Osteocyte (in vitro differentiated cells): ENCODE results near the gene LPCAT3. TPM values are rescaled to one million over a fixed set of nuclear protein-coding genes. Genes with fewer than 3 reads are reported as not detected.

ENCODE experiments used
- DNase-seq: peaks from one replicate; pipeline ENCODE4 v3.0.0; 2021; ENCODE audit warnings: mixed read lengths; ENCODE audit not compliant: unreplicated experiment; ENCODE audit errors: extremely low spot score
- H3K27ac Mint-ChIP-seq: one replicate; pipeline ENCODE4 v1.8.0; 2021; ENCODE audit warnings: mild to moderate bottlenecking, mixed read lengths; ENCODE audit not compliant: unreplicated experiment
- H3K27me3 Mint-ChIP-seq: one replicate; pipeline ENCODE4 v1.8.0; 2021; ENCODE audit warnings: mixed read lengths; ENCODE audit not compliant: unreplicated experiment
- H3K36me3 Mint-ChIP-seq: one replicate; pipeline ENCODE4 v1.8.0; 2021; ENCODE audit warnings: mixed read lengths; ENCODE audit not compliant: unreplicated experiment
- H3K4me1 Mint-ChIP-seq: one replicate; pipeline ENCODE4 v1.8.0; 2021; ENCODE audit warnings: mixed read lengths; ENCODE audit not compliant: unreplicated experiment
- H3K4me3 Mint-ChIP-seq: one replicate; pipeline ENCODE4 v1.8.0; 2021; ENCODE audit warnings: mild to moderate bottlenecking, moderate library complexity, mixed read lengths; ENCODE audit not compliant: unreplicated experiment
- H3K9me3 Mint-ChIP-seq: one replicate; pipeline ENCODE4 v1.8.0; 2021; ENCODE audit warnings: mixed read lengths; ENCODE audit not compliant: unreplicated experiment
- total RNA-seq: library from RNA; stranded (reverse); gene quantifications from 2 replicates; pipeline ENCODE4 v1.2.1, GENCODE V29; 2021
- TF ChIP-seq, protein P1 (sequence below): fragments of 200-600 bp; sonication (generic); IDR thresholded peaks from 2 replicates; pipeline ENCODE4 v1.5.0; 2021; ENCODE audit warnings: antibody characterized with exemption, mild to moderate bottlenecking, moderate library complexity

LPCAT3 gene
- total RNA-seq, 1 donor from 2014 or later, result 33.2 TPM

- Mint-ChIP-seq H3K4me1 (peaks cover 33% of the 10 kb centered on the region), H3K36me3 (no peaks in the 10 kb centered on the region), H3K27me3 (no peaks in the 10 kb centered on the region), H3K27ac (no peak overlapping the region), H3K4me3 (no peak overlapping the region), H3K9me3 (no peaks in the 10 kb centered on the region)
- TF ChIP-seq, protein P1, sequence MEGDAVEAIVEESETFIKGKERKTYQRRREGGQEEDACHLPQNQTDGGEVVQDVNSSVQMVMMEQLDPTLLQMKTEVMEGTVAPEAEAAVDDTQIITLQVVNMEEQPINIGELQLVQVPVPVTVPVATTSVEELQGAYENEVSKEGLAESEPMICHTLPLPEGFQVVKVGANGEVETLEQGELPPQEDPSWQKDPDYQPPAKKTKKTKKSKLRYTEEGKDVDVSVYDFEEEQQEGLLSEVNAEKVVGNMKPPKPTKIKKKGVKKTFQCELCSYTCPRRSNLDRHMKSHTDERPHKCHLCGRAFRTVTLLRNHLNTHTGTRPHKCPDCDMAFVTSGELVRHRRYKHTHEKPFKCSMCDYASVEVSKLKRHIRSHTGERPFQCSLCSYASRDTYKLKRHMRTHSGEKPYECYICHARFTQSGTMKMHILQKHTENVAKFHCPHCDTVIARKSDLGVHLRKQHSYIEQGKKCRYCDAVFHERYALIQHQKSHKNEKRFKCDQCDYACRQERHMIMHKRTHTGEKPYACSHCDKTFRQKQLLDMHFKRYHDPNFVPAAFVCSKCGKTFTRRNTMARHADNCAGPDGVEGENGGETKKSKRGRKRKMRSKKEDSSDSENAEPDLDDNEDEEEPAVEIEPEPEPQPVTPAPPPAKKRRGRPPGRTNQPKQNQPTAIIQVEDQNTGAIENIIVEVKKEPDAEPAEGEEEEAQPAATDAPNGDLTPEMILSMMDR, result no peak
- no peak for DNase-seq
Observed at GRCh38 chr12:6957151-6957701, 61.0 kb downstream of the LPCAT3 start.

GRCh38 chr12:6956021-6956727 lies 62.1 kb downstream of the LPCAT3 start:
- H3K27ac Mint-ChIP-seq, result no peak overlapping the region

DNA sequence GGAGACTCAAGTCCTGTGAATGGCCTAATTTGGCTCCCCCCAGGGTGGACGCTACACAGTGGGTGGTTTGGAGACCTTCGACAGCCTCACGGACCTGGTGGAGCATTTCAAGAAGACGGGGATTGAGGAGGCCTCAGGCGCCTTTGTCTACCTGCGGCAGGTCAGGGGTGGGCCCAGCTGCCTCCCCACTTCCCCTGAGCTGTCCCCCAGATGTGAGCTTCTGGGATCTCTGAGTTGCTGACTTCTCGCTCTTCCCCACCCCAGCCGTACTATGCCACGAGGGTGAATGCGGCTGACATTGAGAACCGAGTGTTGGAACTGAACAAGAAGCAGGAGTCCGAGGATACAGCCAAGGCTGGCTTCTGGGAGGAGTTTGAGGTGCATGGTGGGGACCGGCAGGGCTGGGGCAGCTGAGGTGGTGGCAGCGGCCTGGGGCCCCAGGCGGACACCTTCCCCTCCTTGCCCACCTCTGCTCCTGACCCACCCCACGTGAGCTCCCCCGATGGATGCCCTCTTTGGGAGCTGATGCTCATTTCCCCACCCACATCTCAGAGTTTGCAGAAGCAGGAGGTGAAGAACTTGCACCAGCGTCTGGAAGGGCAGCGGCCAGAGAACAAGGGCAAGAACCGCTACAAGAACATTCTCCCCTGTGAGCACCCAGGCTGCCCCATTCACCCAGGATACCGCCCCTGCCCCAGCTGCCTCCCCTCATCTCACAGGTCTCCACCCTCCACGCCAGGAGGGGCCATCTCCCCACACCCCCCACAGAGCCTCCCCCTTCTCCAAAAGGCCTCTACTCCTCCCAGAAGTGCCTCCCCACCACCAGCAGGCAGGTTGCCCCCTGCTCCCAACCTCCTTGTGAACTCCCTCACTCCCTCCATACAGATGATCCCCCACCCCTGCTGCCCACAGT lies 62.9 kb downstream of the LPCAT3 start:
- no peaks in the 10 kb centered on the region for H3K27me3 Mint-ChIP-seq
- no peak overlapping the region for H3K4me3 Mint-ChIP-seq
- TF ChIP-seq, protein P1, result no peak
- H3K4me1 Mint-ChIP-seq, result peaks cover 27% of the 10 kb centered on the region
- DNase-seq, result no peak
- H3K9me3 Mint-ChIP-seq, result no peaks in the 10 kb centered on the region
- no peak overlapping the region for H3K27ac Mint-ChIP-seq
- no peaks in the 10 kb centered on the region for H3K36me3 Mint-ChIP-seq

More at GRCh38 chr12:6956021-6956727, 62.1 kb downstream of the LPCAT3 start:
- Mint-ChIP-seq H3K4me3 (no peak overlapping the region), H3K9me3 (no peaks in the 10 kb centered on the region), H3K27me3 (no peaks in the 10 kb centered on the region), H3K36me3 (no peaks in the 10 kb centered on the region), H3K4me1 (peaks cover 27% of the 10 kb centered on the region)
- DNase-seq, result no peak
- TF ChIP-seq, protein P1, result no peak

DNA sequence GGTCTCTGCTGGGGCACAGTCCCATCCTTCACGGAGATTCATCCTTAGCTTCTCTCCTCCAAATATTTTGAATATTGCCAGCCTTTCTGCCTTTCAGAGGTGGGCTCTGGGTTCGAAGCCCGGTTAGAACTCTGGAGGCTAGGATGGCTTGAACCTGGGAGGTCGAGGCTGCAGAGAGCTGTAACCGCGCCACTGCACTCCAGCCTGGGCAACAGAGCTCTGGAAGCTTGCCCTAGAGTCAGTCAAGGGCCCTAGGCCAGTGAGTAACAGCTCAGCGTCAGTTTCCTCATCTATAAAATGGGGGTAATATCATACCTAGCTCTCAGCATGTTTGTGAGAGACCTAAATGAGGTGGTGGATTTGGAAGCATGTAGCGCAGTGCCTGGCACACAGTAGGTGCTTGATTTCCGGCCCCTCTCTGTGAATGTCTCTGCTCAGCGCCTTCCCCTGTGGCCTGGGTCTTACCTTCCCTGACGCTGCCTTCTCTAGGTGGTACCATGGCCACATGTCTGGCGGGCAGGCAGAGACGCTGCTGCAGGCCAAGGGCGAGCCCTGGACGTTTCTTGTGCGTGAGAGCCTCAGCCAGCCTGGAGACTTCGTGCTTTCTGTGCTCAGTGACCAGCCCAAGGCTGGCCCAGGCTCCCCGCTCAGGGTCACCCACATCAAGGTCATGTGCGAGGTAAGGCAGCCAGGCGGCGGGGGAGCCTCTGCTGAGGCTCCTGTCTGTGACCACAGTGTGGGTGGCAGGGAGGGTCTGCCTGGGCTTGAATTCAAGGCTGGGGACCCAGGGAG lies 63.8 kb downstream of the LPCAT3 start:
- peaks cover 27% of the 10 kb centered on the region for H3K4me1 Mint-ChIP-seq
- no peak for DNase-seq
- peak overlapping the region; percentile 90 for H3K27ac Mint-ChIP-seq
- no peaks in the 10 kb centered on the region for H3K27me3 Mint-ChIP-seq
- no peaks in the 10 kb centered on the region for H3K36me3 Mint-ChIP-seq
- H3K4me3 Mint-ChIP-seq, result no peak overlapping the region
- TF ChIP-seq, protein P1, result no peak
- no peaks in the 10 kb centered on the region for H3K9me3 Mint-ChIP-seq
